Psoas muscle (tissue), 8 donors: Measurements from ENCODE around the gene ZNF831. TPM values are rescaled to one million over a fixed set of nuclear protein-coding genes. Genes with fewer than 3 reads are reported as not detected.

Experiments used
- ATAC-seq, 4 donors: fragments of 200-7000 bp; cut with Tn5 transposase; one replicate each; pipeline ENCODE4 v1.9.1; 2020; ENCODE audit warnings: moderate library complexity in 3 of 4, mild to moderate bottlenecking in 2 of 4
- DNase-seq, 2 donors: peaks; one replicate each; pipeline ENCODE4 v3.0.0-alpha.2; 2020
- H3K27ac ChIP-seq: fragments of 200-600 bp; one replicate; pipeline ENCODE4 v1.8.0; 2022
- H3K27me3 ChIP-seq, 3 donors: fragments of 200-600 bp in 1 of 3; one replicate each; pipeline versions ENCODE4 v1.6.1 to v1.8.0; 2013 to 2022; ENCODE audit warnings: low read length in 2 of 3, mild to moderate bottlenecking in 2 of 3, moderate library complexity in 1 of 3; ENCODE audit not compliant: insufficient read depth in 3 of 3
- H3K36me3 ChIP-seq, 2 donors: fragments of 200-600 bp in 1 of 2; one replicate each; pipeline versions ENCODE4 v1.6.1 to v1.8.0; 2013 to 2022; ENCODE audit warnings: low read depth in 1 of 2, mild to moderate bottlenecking in 1 of 2, moderate library complexity in 1 of 2; ENCODE audit not compliant: insufficient read depth in 1 of 2
- H3K4me1 ChIP-seq: fragments of 200-600 bp; one replicate; pipeline ENCODE4 v1.8.0; 2022
- H3K4me3 ChIP-seq: fragments of 200-600 bp; one replicate; pipeline ENCODE4 v1.8.0; 2022; ENCODE audit warnings: mild to moderate bottlenecking
- H3K9me3 ChIP-seq: fragments of 200-600 bp; one replicate; pipeline ENCODE4 v1.8.0; 2022
- WGBS, 3 donors: extraction: QIAGEN DNeasy Blood & Tissue Kit; methylation state at CpG; one replicate each; pipeline versions ENCODE4 v1.1.6 to v1.1.7; 2013; 5-methylcytosine and 5-hydroxymethylcytosine counted together
- intact Hi-C, 2 donors: fragments of 100-400 bp; cut with DNase I; formaldehyde crosslinking; loops; one replicate each; pipeline versions ENCODE4 v1.11.0 to v1.14.2; 2022
- polyA plus RNA-seq, 3 donors: library from polyadenylated mRNA; stranded (reverse); fragments of 200-250 nt; gene quantifications; one replicate each; pipeline ENCODE4 v1.2.3, GENCODE V29; 2013
- total RNA-seq, 4 donors: library from RNA; stranded (reverse); fragmentation: NEBNext Ultra II Directional in 2 of 4; extraction: Animal tissue kit (Norgen Biotek cat#: 25700) in 2 of 4; gene quantifications; one replicate each; pipeline versions ENCODE4 v1.2.1 to v1.2.4, GENCODE V29; 2021 to 2023
- TF ChIP-seq, protein P1 (sequence below): fragments of 200-600 bp; IDR thresholded peaks from one replicate; pipeline ENCODE4 v1.8.0; 2022; ENCODE audit warnings: antibody characterized with exemption
- donor health status: healthy with polysubstance abuse.
- donor health status: DM: no; HTN: no; CAD: no; lungs with moderate emphysema.
- donor health status: Bipolar disorder and iron deficiency.
- donor health status: healthy.
- donor health status: DM: yes; HTN: yes; CAD: no.
- donor health status: DM: no; HTN: no; CAD: no.
- donor health status: DM: no; HTN: no; CAD: no.
- donor health status: DM: yes; HTN: yes; CAD: no.

ZNF831 gene
- total and polyA plus RNA-seq, 7 donors = 0.01 to 0.08 (median 0.03) TPM; not detected in 1

DNA sequence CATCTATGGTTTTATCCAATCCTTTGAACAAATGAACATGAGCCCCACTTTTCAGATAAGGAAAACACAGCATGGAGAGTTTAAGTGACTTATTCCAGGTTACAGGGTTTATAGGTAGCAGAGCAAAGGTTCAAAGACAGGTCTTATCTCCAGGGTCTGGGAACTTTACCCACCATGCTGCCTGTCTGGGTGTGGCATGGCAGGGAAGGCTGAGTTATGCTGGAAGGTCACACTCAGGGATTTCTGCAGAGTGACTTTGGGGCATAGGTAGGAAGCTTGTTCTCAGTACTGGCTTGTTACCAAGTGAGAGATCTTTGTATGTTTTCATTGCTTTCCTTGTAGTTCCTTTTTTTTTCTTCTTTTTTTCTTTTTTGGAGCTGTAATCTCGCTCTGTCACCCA lies 1.8 kb downstream of the ZNF831 start:
- 77 to 100% (median 91%) methylated on average over 1 of the region's 1 CpG for WGBS, 3 donors
- peaks cover 0 to 5% (median 0%) of the 10 kb centered on the region in 3 donors for H3K27me3 ChIP-seq
- intact Hi-C loops = no loop called here
- no peak overlapping the region for H3K27ac ChIP-seq
- ATAC-seq (no peak), DNase-seq (no peak)
- TF ChIP-seq, protein P1, sequence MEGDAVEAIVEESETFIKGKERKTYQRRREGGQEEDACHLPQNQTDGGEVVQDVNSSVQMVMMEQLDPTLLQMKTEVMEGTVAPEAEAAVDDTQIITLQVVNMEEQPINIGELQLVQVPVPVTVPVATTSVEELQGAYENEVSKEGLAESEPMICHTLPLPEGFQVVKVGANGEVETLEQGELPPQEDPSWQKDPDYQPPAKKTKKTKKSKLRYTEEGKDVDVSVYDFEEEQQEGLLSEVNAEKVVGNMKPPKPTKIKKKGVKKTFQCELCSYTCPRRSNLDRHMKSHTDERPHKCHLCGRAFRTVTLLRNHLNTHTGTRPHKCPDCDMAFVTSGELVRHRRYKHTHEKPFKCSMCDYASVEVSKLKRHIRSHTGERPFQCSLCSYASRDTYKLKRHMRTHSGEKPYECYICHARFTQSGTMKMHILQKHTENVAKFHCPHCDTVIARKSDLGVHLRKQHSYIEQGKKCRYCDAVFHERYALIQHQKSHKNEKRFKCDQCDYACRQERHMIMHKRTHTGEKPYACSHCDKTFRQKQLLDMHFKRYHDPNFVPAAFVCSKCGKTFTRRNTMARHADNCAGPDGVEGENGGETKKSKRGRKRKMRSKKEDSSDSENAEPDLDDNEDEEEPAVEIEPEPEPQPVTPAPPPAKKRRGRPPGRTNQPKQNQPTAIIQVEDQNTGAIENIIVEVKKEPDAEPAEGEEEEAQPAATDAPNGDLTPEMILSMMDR = no peak
- H3K4me1 ChIP-seq = no peaks in the 10 kb centered on the region
- H3K9me3 ChIP-seq = no peaks in the 10 kb centered on the region
- H3K36me3 ChIP-seq = no peaks in the 10 kb centered on the region
- no peak overlapping the region for H3K4me3 ChIP-seq

DNA sequence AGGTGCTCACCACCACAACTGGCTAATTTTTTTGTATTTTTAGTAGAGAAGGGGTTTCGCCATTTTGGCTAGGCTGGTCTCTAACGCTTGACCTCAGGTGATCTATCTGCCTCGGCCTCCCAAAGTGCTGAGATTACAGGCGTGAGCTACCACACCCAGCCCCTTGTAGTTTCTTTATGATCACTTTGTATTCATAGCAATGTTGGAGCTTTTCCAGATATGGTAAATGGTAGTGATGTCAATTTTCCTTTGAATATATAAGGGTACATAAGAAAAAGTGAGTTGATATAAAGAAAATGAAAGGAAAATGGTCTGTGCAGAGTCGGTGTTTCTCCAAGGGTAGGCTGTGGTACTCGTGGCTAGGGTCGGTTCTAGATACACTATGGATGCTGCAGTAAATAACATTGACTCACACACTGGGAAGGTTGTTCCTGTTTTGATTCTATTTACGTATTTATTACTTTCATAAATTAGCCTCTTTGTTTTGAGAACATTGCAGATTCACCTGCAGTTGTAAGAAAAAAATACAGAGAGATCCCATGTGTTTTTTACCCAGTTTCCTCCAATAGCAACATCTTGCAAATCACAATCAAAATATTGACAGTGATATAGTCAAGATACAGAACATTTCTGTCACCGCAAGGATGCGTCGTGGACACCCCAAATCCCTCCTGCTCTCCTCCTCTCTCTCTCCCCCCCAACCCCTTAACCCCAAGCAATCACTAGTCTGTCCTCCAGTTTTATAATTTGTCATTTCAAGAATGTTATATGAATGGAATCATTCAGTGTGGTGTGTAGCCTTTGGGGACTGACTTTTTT lies 2.5 kb downstream of the ZNF831 start:
- Histone ChIP-seq H3K9me3 (no peaks in the 10 kb centered on the region), H3K4me3 (no peak overlapping the region), H3K27me3 (peaks cover 0 to 5% (median 0%) of the 10 kb centered on the region in 3 donors), H3K4me1 (no peaks in the 10 kb centered on the region), H3K27ac (no peak overlapping the region), H3K36me3 (no peaks in the 10 kb centered on the region)
- ATAC-seq = no peak
- no peak for DNase-seq
- WGBS, 3 donors = 87 to 94% (median 89%) methylated on average over 11 of the region's 11 CpGs
- intact Hi-C loops = no loop called here
- TF ChIP-seq, protein P1 = no peak

DNA sequence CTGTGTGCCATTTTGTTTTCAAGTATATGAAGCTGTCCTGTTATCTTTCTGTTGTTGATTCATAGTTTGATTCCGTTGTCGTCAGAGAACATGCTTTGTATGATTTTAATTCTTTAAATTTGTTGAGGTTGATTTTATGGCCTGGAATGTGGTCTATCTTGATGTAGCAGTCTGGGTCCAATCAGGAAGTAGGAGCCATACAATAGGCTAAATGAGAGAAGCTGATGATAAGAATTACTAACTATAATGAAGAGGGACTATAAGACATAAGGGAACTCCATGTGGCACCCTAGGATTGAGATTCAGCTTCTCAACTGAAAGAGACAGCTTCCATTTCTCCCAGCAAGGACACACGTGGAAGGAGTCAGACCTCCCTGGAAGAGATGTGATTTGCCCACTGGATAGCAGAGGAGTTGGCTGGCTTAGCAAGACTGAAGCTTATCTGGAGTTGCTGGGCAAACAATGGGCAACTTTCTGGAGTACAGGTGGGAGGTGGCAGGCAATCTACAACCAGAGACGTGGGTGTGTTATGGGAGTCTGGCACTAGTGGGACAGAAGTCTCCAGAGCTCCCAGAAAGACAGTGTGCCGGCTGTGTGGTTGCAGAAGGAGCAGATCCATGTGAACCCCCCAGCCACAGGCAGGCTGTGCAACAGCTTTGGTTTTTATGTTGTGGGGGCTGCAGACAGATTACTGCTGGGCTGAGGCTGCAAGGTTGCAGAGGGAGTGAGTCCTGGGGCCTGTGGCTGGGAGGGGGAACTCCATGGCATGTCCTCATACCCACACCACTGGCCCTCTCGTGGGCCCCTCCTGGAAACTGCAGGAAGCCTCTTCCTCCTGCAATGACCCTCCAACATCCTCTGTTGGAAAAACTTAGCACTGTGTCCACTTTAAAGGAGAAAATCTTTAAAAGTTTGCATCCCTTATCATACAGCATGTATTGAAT lies 7.1 kb downstream of the ZNF831 start:
- no peak overlapping the region for H3K27ac ChIP-seq
- DNase-seq = no peak
- no peak overlapping the region for H3K4me3 ChIP-seq
- no peaks in the 10 kb centered on the region for H3K4me1 ChIP-seq
- peaks cover 0 to 5% (median 0%) of the 10 kb centered on the region in 3 donors for H3K27me3 ChIP-seq
- H3K36me3 ChIP-seq = no peaks in the 10 kb centered on the region
- no peak for ATAC-seq
- 76 to 82% (median 79%) methylated on average over 6 of the region's 6 CpGs for WGBS, 3 donors
- TF ChIP-seq, protein P1 = no peak
- intact Hi-C loops = no loop called here
- no peaks in the 10 kb centered on the region for H3K9me3 ChIP-seq

DNA sequence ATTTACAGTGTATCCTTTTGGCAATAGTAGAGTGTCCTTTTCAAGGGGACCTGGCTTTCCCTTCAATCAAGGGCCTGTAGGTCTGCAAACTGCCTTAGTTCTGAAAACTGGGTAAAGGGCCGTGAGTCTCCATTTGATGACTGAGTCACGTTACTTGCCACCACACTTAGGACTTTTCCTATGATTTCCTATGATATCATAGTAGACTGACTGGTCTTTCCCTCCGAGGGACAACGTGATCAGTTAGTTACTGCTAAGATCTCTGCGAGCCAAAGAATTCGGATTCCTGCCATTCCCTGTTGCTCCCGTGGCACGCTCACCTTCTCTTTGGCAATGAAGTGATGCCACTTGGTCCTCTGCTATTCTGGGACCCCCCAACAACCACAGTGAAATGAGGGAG lies 8.4 kb downstream of the ZNF831 start:
- no peak for ATAC-seq
- WGBS, 3 donors = 91 to 93% (median 91%) methylated on average over 8 of the region's 8 CpGs
- TF ChIP-seq, protein P1 = no peak
- intact Hi-C loops = no loop called here
- Histone ChIP-seq H3K36me3 (no peaks in the 10 kb centered on the region), H3K4me1 (no peaks in the 10 kb centered on the region), H3K9me3 (no peaks in the 10 kb centered on the region), H3K27me3 (peaks cover 0 to 8% (median 0%) of the 10 kb centered on the region in 3 donors), H3K27ac (no peak overlapping the region), H3K4me3 (no peak overlapping the region)
- DNase-seq = no peak
